Ovary (tissue), 3 donors: ENCODE results near the gene FAM135A.

Experiments used
- EP300 ChIP-seq: sonication (generic); formaldehyde crosslinking; IDR thresholded peaks from one replicate; pipeline ENCODE4 v1.6.1; 2017; ENCODE audit warnings: antibody characterized with exemption
- POLR2A ChIP-seq: fragments of 450-650 bp; IDR thresholded peaks from one replicate; pipeline ENCODE4 v1.6.1; 2017; ENCODE audit warnings: antibody characterized with exemption, mild to moderate bottlenecking, moderate library complexity
- TF ChIP-seq, protein P1 (sequence below), 3 donors: fragments of 450-650 bp in 2 of 3; fragments of 200-600 bp in 1 of 3; IDR thresholded peaks; one replicate each; pipeline versions ENCODE4 v1.5.1 to v1.8.0; 2016 to 2022; ENCODE audit warnings: antibody characterized with exemption in 3 of 3, mild to moderate bottlenecking in 1 of 3
- donor health status: DM: no; HTN: no; CAD: no.

DNA sequence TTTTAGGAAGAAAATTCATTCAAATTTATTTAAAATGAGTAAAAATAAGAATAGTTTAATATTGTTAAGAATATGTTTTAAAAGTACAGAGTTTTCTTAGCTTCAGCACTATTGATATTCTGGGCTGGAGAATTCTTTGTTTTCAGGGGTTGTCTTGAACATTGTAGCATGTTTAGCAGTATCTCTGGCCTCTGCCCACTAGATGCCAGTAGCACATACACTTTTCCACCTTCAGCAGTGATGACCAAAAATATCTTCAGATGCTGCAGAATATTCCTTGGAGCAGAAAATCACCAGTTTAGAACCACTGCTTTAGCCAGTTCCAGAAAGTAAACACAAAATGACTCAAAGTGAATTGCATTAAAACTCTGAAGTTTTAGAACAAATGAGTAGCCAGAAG is 134.0 kb downstream of the FAM135A start:
- TF ChIP-seq EP300 (no peak), POLR2A (no peak)
- TF ChIP-seq, protein P1, sequence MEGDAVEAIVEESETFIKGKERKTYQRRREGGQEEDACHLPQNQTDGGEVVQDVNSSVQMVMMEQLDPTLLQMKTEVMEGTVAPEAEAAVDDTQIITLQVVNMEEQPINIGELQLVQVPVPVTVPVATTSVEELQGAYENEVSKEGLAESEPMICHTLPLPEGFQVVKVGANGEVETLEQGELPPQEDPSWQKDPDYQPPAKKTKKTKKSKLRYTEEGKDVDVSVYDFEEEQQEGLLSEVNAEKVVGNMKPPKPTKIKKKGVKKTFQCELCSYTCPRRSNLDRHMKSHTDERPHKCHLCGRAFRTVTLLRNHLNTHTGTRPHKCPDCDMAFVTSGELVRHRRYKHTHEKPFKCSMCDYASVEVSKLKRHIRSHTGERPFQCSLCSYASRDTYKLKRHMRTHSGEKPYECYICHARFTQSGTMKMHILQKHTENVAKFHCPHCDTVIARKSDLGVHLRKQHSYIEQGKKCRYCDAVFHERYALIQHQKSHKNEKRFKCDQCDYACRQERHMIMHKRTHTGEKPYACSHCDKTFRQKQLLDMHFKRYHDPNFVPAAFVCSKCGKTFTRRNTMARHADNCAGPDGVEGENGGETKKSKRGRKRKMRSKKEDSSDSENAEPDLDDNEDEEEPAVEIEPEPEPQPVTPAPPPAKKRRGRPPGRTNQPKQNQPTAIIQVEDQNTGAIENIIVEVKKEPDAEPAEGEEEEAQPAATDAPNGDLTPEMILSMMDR (IDR thresholded peaks at IDR 0.05): no peak
